Tibial artery (tissue), 4 donors: Measurements from ENCODE around the gene CDAN1.
A peak's percentile ranks its signal among the peaks of the same experiment; 100 is the strongest.
"Not testable (repeated sequence)": the region's sequence is repeated elsewhere in the genome, so short reads cannot be mapped to it uniquely, and the experiment has no call there.

ENCODE experiments used
- DNase-seq, 2 donors: peaks; one replicate each; pipeline ENCODE4 v3.0.0-alpha.2; 2019
- H3K27ac ChIP-seq, 2 donors: fragments of 200-600 bp; sonication (generic) in 1 of 2; 1 replicate in 1 of 2; 2 replicates in 1 of 2; pipeline ENCODE4 v1.5.1; 2018 to 2019; ENCODE audit warnings: mild to moderate bottlenecking in 1 of 2
- H3K27me3 ChIP-seq, 2 donors: fragments of 200-600 bp; sonication (generic) in 1 of 2; one replicate each; pipeline versions ENCODE4 v1.5.1 to v1.6.0; 2016 to 2019
- H3K36me3 ChIP-seq, 3 donors: fragments of 200-600 bp; sonication (generic) in 2 of 3; one replicate each; pipeline ENCODE4 v1.5.1; 2016 to 2019; ENCODE audit warnings: mild to moderate bottlenecking in 2 of 3
- H3K4me1 ChIP-seq, 4 donors: fragments of 200-600 bp; sonication (generic) in 2 of 4; 1 replicate in 3 of 4; 2 replicates in 1 of 4; pipeline ENCODE4 v1.5.1; 2016 to 2019
- H3K4me3 ChIP-seq, 2 donors: fragments of 200-600 bp; sonication (generic) in 1 of 2; 1 replicate in 1 of 2; 2 replicates in 1 of 2; pipeline ENCODE4 v1.5.1; 2018 to 2019; ENCODE audit warnings: mild to moderate bottlenecking in 2 of 2
- H3K9me3 ChIP-seq, 3 donors: fragments of 200-600 bp; sonication (generic) in 1 of 3; one replicate each; pipeline ENCODE4 v1.5.1; 2016 to 2019
- intact Hi-C: fragments of 100-400 bp; cut with DNase I; formaldehyde crosslinking; loops from one replicate; pipeline ENCODE4 v1.15.0; 2023; ENCODE audit warnings: low total_unique reads
- TF ChIP-seq, protein P1 (sequence below), 2 experiments: fragments of 200-600 bp in 1 of 2; fragments of 450-650 bp in 1 of 2; IDR thresholded peaks; one replicate each; pipeline ENCODE4 v1.5.1; 2017 to 2019; ENCODE audit warnings: antibody characterized with exemption in 2 of 2, mild to moderate bottlenecking in 1 of 2, moderate library complexity in 1 of 2

The CDAN1 gene

DNA sequence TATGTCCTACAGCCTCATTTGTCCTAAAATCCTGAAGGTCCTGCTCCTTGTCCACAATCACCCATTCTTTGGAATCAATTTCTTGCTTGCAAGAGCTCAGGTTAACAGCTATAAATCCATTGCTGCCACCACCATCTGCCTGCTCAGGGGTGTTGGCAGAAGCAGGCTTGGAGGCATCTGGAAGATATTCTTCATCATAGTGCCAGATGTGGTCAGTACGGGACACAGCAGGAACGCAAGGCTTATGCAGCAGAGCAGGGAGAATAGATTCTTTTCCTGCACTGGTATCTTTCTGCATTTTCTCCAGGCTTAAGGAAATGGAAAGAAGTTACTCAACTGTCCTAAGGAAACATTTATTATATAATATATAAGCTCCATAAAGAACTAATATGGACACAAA lies 38.5 kb upstream of the CDAN1 start:
- H3K27ac ChIP-seq = no peak overlapping the region
- no peak for DNase-seq
- intact Hi-C loops = no loop called here
- H3K27me3 ChIP-seq = no peaks in the 10 kb centered on the region
- peaks cover 8 to 23% (median 20%) of the 10 kb centered on the region in 3 donors for H3K36me3 ChIP-seq
- H3K4me1 ChIP-seq = peaks cover 0 to 40% (median 16%) of the 10 kb centered on the region in 4 donors
- no peaks in the 10 kb centered on the region for H3K9me3 ChIP-seq
- H3K4me3 ChIP-seq = no peak overlapping the region
- TF ChIP-seq, protein P1, sequence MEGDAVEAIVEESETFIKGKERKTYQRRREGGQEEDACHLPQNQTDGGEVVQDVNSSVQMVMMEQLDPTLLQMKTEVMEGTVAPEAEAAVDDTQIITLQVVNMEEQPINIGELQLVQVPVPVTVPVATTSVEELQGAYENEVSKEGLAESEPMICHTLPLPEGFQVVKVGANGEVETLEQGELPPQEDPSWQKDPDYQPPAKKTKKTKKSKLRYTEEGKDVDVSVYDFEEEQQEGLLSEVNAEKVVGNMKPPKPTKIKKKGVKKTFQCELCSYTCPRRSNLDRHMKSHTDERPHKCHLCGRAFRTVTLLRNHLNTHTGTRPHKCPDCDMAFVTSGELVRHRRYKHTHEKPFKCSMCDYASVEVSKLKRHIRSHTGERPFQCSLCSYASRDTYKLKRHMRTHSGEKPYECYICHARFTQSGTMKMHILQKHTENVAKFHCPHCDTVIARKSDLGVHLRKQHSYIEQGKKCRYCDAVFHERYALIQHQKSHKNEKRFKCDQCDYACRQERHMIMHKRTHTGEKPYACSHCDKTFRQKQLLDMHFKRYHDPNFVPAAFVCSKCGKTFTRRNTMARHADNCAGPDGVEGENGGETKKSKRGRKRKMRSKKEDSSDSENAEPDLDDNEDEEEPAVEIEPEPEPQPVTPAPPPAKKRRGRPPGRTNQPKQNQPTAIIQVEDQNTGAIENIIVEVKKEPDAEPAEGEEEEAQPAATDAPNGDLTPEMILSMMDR (IDR thresholded peaks at IDR 0.05) = no peak

DNA sequence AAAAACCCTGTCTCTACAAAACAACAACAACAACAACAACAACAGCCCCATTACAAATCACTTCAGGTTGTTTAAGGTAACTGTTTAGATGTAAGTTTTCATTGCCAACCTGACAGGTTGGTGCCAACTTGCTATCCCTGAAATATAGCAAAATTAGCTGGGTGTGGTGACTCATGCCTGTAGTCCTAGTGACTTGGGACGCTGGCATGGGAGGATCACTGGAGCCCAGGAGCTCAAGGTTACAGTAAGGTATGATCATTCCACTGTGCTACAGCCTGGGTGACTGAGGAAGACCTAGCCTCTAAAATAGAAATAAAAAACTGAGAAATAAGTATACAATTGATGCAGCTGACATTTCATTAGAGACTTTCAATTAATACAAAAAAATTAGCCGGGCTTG lies 36.0 kb upstream of the CDAN1 start:
- DNase-seq = no peak
- Histone ChIP-seq H3K9me3 (no peaks in the 10 kb centered on the region), H3K4me3 (no peak overlapping the region), H3K4me1 (peaks cover 0 to 38% (median 16%) of the 10 kb centered on the region in 4 donors), H3K27ac (peak overlapping the region; percentile 13 to 29), H3K36me3 (peaks cover 8 to 23% (median 20%) of the 10 kb centered on the region in 3 donors), H3K27me3 (no peaks in the 10 kb centered on the region)
- intact Hi-C loops = no loop called here
- TF ChIP-seq, protein P1 (IDR thresholded peaks at IDR 0.05) = no peak

DNA sequence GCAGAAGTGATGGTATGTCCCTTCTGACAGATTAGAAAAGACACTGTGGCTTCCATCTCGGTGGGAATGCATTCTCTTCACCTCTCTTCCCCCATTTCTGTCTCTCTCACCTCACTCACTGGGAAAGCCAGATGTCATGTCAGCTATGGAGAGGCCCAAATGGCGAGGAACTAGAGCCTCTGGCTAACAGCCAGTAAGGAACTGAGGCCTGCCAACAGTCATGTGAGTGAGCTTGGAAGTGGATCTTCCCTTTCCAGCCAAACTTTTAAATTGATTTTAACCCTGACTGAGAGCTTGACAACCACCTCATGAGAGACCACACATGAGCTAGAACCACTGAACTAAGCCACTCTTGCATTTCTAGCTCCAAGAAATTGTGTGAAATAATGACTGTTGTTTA lies 35.2 kb upstream of the CDAN1 start:
- intact Hi-C loops = no loop called here
- H3K27ac ChIP-seq = peak overlapping the region; percentile 21 to 29
- no peaks in the 10 kb centered on the region for H3K9me3 ChIP-seq

DNA sequence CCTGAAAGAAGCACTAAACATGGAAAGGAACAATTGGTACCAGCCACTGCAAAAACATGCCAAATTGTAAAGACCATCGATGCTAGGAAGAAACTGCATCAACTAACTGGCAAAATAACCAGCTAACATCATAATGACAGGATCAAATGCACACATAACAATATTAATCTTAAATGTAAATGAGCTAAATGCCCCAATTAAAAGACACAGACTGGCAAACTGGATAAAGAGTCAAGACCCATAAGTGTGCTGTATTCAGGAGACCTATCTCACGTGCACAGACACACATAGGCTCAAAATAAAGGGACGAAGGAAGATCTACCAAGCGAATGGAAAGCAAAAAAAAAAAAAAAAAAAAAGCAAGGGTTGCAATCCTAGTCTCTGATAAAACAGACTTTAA lies 29.2 kb upstream of the CDAN1 start:
- not testable (repeated sequence) for H3K9me3 ChIP-seq, DNase-seq

More for the DNA sequence above, 35.2 kb upstream of the CDAN1 start:
- Histone ChIP-seq H3K4me1 (peaks cover 0 to 38% (median 16%) of the 10 kb centered on the region in 4 donors), H3K4me3 (no peak overlapping the region), H3K27me3 (no peaks in the 10 kb centered on the region), H3K36me3 (peaks cover 8 to 23% (median 20%) of the 10 kb centered on the region in 3 donors)
- DNase-seq = peak; percentile 68 to 76
- TF ChIP-seq, protein P1 (IDR thresholded peaks at IDR 0.05) = no peak

DNA sequence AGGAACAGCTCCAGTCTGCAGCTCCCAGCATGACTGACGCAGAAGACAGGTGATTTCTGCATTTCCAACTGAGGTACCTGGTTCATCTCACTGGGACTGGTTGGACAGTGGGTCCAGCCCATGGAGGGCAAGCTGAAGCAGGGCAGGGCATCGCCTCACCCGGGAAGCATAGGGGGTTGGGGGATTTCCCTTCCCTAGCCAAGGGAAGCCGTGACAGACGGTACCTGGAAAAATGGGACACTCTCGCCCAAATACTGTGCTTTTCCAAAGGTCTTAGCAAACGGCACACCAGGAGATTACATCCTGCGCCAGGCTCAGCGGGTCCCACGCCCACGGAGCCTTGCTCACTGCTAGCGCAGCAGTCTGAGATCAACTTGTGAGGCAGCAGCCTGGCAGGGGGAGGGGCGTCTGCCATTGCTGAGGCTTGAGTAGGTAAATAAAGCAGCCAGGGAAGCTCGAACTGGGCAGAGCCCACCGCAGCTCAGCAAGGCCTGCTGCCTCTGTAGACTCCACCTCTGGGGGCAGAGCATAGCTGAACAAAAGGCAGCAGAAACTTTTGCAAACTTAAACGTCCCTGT lies 27.3 kb upstream of the CDAN1 start:
- intact Hi-C loops, H3K27ac ChIP-seq, DNase-seq, H3K36me3 ChIP-seq, H3K4me1 ChIP-seq, H3K4me3 ChIP-seq, H3K27me3 ChIP-seq: not testable (repeated sequence)
- peaks cover 0 to 13% (median 5%) of the 10 kb centered on the region in 3 donors for H3K9me3 ChIP-seq

More for the DNA sequence above, 29.2 kb upstream of the CDAN1 start:
- H3K36me3 ChIP-seq, H3K27ac ChIP-seq, H3K4me3 ChIP-seq, H3K4me1 ChIP-seq, H3K27me3 ChIP-seq, intact Hi-C loops: not testable (repeated sequence)

DNA sequence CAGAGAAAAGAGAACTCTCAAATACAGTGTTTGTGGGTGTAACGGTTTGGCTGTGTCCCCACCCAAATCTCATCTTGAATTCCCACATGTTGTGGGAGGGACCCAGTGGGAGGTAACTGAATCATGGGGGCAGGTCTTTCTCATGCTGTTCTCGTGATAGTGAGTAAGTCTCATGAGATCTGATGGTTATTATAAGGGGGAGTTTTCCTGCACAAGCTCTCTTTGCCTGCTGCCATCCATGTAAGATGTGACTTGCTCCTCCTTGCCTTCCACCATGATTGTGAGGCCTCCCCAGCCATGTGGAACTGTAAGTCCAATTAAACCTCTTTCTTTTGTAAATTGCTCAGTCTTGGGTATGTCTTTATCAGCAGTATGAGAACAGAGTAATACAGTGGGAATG lies 24.9 kb upstream of the CDAN1 start:
- H3K4me1 ChIP-seq, H3K27ac ChIP-seq, H3K4me3 ChIP-seq, H3K27me3 ChIP-seq, H3K36me3 ChIP-seq, intact Hi-C loops, DNase-seq: not testable (repeated sequence)
- peaks cover 0 to 13% (median 5%) of the 10 kb centered on the region in 3 donors for H3K9me3 ChIP-seq

DNA sequence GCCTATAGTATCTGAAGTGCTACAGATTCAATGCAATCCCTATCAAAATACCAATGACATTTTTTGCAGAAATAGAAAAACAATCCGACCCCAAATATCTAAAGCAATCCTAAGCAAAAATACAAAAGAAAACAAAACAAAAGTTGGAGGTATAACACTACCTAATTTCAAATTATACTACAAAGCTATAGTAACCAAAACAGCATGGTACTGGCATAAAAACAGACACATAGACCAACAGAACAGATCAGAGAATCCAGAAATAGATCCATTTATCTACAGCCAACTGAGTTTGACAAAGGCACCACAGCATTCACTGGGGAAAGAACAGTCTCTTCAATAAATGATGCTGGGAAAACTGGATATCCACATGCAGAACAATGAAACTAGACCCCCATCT lies 23.8 kb upstream of the CDAN1 start:
- peaks cover 0 to 10% (median 9%) of the 10 kb centered on the region in 3 donors for H3K36me3 ChIP-seq
- no peak for DNase-seq
- no peak overlapping the region for H3K27ac ChIP-seq
- TF ChIP-seq, protein P1 (IDR thresholded peaks at IDR 0.05) = no peak
- no peak overlapping the region for H3K4me3 ChIP-seq
- intact Hi-C loops = no loop called here
- H3K9me3 ChIP-seq = peaks cover 0 to 13% (median 5%) of the 10 kb centered on the region in 3 donors
- H3K4me1 ChIP-seq = no peaks in the 10 kb centered on the region
- no peaks in the 10 kb centered on the region for H3K27me3 ChIP-seq
